Glomerular endothelial cell (primary cell): ENCODE results near the gene B3GALT4. TPM values are rescaled to one million over a fixed set of nuclear protein-coding genes. Genes with fewer than 3 reads are reported as not detected.
A peak's percentile ranks its signal among the peaks of the same experiment; 100 is the strongest.

ENCODE experiments used
- DNase-seq: peaks from one replicate; pipeline ENCODE4 v3.0.0-alpha.2; 2011; ENCODE audit warnings: low read depth, low spot score; ENCODE audit errors: extremely low read depth
- total RNA-seq: library from RNA; depleted of rRNA; stranded (reverse); fragments of >200 nt; gene quantifications from 2 replicates; pipeline ENCODE4 v1.2.3, GENCODE V29; 2015

B3GALT4 gene
- total RNA-seq, 1 donor from 2014 or later, result 6.8 TPM

- DNase-seq, result peak; percentile 78
These were observed 12.2 kb downstream of the B3GALT4 start, which contains the start of the genes PFDN6 and WDR46 for GRCh38 chr6:33288921-33289783. TSS of gene PFDN6 (plus strand) at chr6:33289601. CDS start at chr6:33289857, 256 bp downstream. TSS of gene WDR46 (minus strand) at chr6:33289239. CDS start at chr6:33289170, 69 bp downstream.

- no peak for DNase-seq
These were observed 12.9 kb downstream of the B3GALT4 start for GRCh38 chr6:33289784-33290315.

GRCh38 chr6:33290459-33290858, 13.5 kb downstream of the B3GALT4 start:
- no peak for DNase-seq

GRCh38 chr6:33292996-33293682, 16.2 kb downstream of the B3GALT4 start:
- no peak for DNase-seq

GRCh38 chr6:33294086-33294823, 17.3 kb downstream of the B3GALT4 start:
- DNase-seq, result no peak

GRCh38 chr6:33295621-33296369, 18.9 kb downstream of the B3GALT4 start:
- no peak for DNase-seq

- no peak for DNase-seq
These were observed 20.0 kb downstream of the B3GALT4 start for GRCh38 chr6:33296797-33297405.

- DNase-seq, result no peak
These were observed 20.6 kb downstream of the B3GALT4 start for GRCh38 chr6:33297406-33297955.

GRCh38 chr6:33297956-33298772, 21.2 kb downstream of the B3GALT4 start:
- DNase-seq, result no peak

GRCh38 chr6:33298773-33299236, 21.9 kb downstream of the B3GALT4 start, which contains the start of gene RGL2:
TSS of gene RGL2 (minus strand) at chr6:33298942. CDS start at chr6:33298610, 332 bp downstream.
- no peak for DNase-seq

- peak; percentile 55 for DNase-seq
These were observed 22.5 kb downstream of the B3GALT4 start for GRCh38 chr6:33299237-33299944.

GRCh38 chr6:33301877-33302276, 25.0 kb downstream of the B3GALT4 start:
- DNase-seq, result no peak

GRCh38 chr6:33304216-33304615, 27.3 kb downstream of the B3GALT4 start:
- DNase-seq, result no peak

- no peak for DNase-seq
These were observed 28.1 kb downstream of the B3GALT4 start for GRCh38 chr6:33305052-33305451.

- DNase-seq, result no peak
These were observed 29.4 kb downstream of the B3GALT4 start for GRCh38 chr6:33306356-33306755.

GRCh38 chr6:33312361-33313104, 35.6 kb downstream of the B3GALT4 start:
- DNase-seq, result no peak

GRCh38 chr6:33313105-33313708, 36.3 kb downstream of the B3GALT4 start:
- DNase-seq, result no peak
